HepG2 (cell line): ENCODE data around the gene EBF4. TPM values are rescaled to one million over a fixed set of nuclear protein-coding genes. Genes with fewer than 3 reads are reported as not detected.

ENCODE experiments used
- BORCS8-MEF2B ChIP-seq: sonication (generic); formaldehyde crosslinking; IDR thresholded peaks from 2 replicates; pipeline ENCODE4 v1.8.0; 2022; ENCODE audit warnings: mild to moderate bottlenecking, missing genetic modification reagents
- CEBPG ChIP-seq: IDR thresholded peaks from 2 replicates; pipeline ENCODE4 v1.6.1; 2016
- GFI1 ChIP-seq: sonication (generic); formaldehyde crosslinking; IDR thresholded peaks from 2 replicates; pipeline ENCODE4 v1.5.0; 2020; ENCODE audit warnings: missing genetic modification reagents, mild to moderate bottlenecking, borderline replicate concordance
- GTF2F1 ChIP-seq: fragments of 150-350 bp; IDR thresholded peaks from 2 replicates; pipeline ENCODE4 v1.6.1; 2014; ENCODE audit warnings: low read length
- JUNB ChIP-seq: sonication (generic); formaldehyde crosslinking; IDR thresholded peaks from 2 replicates; pipeline ENCODE4 v1.8.0; 2022; ENCODE audit warnings: missing genetic modification reagents, mild to moderate bottlenecking, borderline replicate concordance
- KLF13 ChIP-seq: sonication (generic); formaldehyde crosslinking; IDR thresholded peaks from 2 replicates; pipeline ENCODE4 v1.4.0; 2020; ENCODE audit warnings: mild to moderate bottlenecking, missing genetic modification reagents
- MLXIP ChIP-seq: sonication (generic); formaldehyde crosslinking; IDR thresholded peaks from 2 replicates; pipeline ENCODE4 v1.9.0; 2021; ENCODE audit warnings: missing genetic modification reagents, borderline replicate concordance
- PTBP1 ChIP-seq: fragments of 200-400 bp; formaldehyde crosslinking; IDR thresholded peaks from 2 replicates; pipeline ENCODE4 v1.6.1; 2018; ENCODE audit warnings: low read length, low read depth; ENCODE audit not compliant: poor library complexity, severe bottlenecking
- RBAK ChIP-seq: sonication (generic); formaldehyde crosslinking; IDR thresholded peaks from 2 replicates; pipeline ENCODE4 v1.5.1; 2020; ENCODE audit warnings: mild to moderate bottlenecking, missing genetic modification reagents
- RFX3 ChIP-seq: IDR thresholded peaks from 2 replicates; pipeline ENCODE4 v1.6.1; 2016; ENCODE audit warnings: missing biosample characterization, missing genetic modification reagents
- SSRP1 ChIP-seq: IDR thresholded peaks from 2 replicates; pipeline ENCODE4 v1.6.1; 2016; ENCODE audit warnings: control low read depth
- TGIF2 ChIP-seq: IDR thresholded peaks from 2 replicates; pipeline ENCODE4 v1.6.1; 2016; ENCODE audit warnings: control low read depth, missing compliant biosample characterization
- XRCC5 ChIP-seq: fragments of 200-400 bp; formaldehyde crosslinking; optimal IDR thresholded peaks from 2 replicates; pipeline ENCODE3; 2017; ENCODE audit warnings: mild to moderate bottlenecking, low read length
- ZNF251 ChIP-seq: sonication (generic); formaldehyde crosslinking; IDR thresholded peaks from 2 replicates; pipeline ENCODE4 v1.9.0; 2021; ENCODE audit warnings: mild to moderate bottlenecking, missing genetic modification reagents
- ZNF496 ChIP-seq: sonication (generic); formaldehyde crosslinking; IDR thresholded peaks from 2 replicates; pipeline ENCODE4 v1.8.1; 2023; ENCODE audit warnings: mild to moderate bottlenecking, moderate library complexity, missing genetic modification reagents; ENCODE audit not compliant: insufficient replicate concordance
- ZNF512 ChIP-seq: sonication (generic); formaldehyde crosslinking; IDR thresholded peaks from 2 replicates; pipeline ENCODE4 v1.4.0; 2020; ENCODE audit warnings: mild to moderate bottlenecking, missing genetic modification reagents
- ZNF616 ChIP-seq: sonication (generic); formaldehyde crosslinking; IDR thresholded peaks from 2 replicates; pipeline ENCODE4 v1.5.0; 2020; ENCODE audit warnings: low read depth, mild to moderate bottlenecking, missing genetic modification reagents
- ZNF713 ChIP-seq: sonication (generic); formaldehyde crosslinking; IDR thresholded peaks from 2 replicates; pipeline ENCODE4 v1.4.0; 2020; ENCODE audit warnings: mild to moderate bottlenecking, missing genetic modification reagents
- ZNF766 ChIP-seq: sonication (generic); formaldehyde crosslinking; IDR thresholded peaks from 2 replicates; pipeline ENCODE4 v1.5.0; 2020; ENCODE audit warnings: missing genetic modification reagents, borderline replicate concordance
- polyA plus RNA-seq, 8 experiments: library from polyadenylated mRNA; depleted of rRNA in 3 of 8; stranded (reverse) in 7 of 8; unstranded in 1 of 8; fragments of >200 nt; fragmentation: Illumina TruSeq in 4 of 8; extraction: Trizol in 4 of 8; gene quantifications; 2 replicates each; pipeline versions ENCODE4 v1.2.1 to v1.2.3, GENCODE V29; 2011 to 2016; ENCODE audit warnings: low read depth in 4 of 8, missing spikeins in 1 of 8, mixed read lengths in 1 of 8; ENCODE audit not compliant: insufficient read depth in 1 of 8
- total RNA-seq, 5 experiments: library from RNA; depleted of rRNA; stranded (reverse); fragments of >200 nt; fragmentation: Illumina TruSeq; extraction: Trizol; gene quantifications; 2 replicates each; pipeline ENCODE4 v1.2.3, GENCODE V29; 2016; ENCODE audit warnings: low read depth in 1 of 5
- TF ChIP-seq, protein P1 (sequence below): sonication (generic); formaldehyde crosslinking; IDR thresholded peaks from 2 replicates; pipeline ENCODE4 v1.8.1; 2023; ENCODE audit warnings: mild to moderate bottlenecking, moderate library complexity, missing genetic modification reagents

EBF4 gene
- total and polyA plus RNA-seq, 2 of the 13 experiments (the other 11 are each of a cell fraction or from before 2014, with no cell fraction given): 0.84 to 2.2 TPM

GRCh38 chr20:2756056-2756611 is 63.6 kb downstream of the EBF4 start (continued):
- TF ChIP-seq MLXIP (CRISPR knock-in tag) (no peak), BORCS8-MEF2B (no peak), ZNF713 (CRISPR knock-in tag) (0 out of 2 replicates have a peak, but pooled peaks have one; percentile 63), PTBP1 (no peak), ZNF512 (CRISPR knock-in tag) (no peak), RBAK (CRISPR knock-in tag) (no peak), TGIF2 (CRISPR knock-in tag) (peak; percentile 78; the same call in 1 of the 2 replicates), JUNB (no peak), KLF13 (no peak), SSRP1 (CRISPR knock-in tag) (no peak; the same call in 1 of the 2 replicates), GFI1 (CRISPR knock-in tag) (no peak), ZNF766 (no peak), RFX3 (no peak), ZNF616 (CRISPR knock-in tag) (no peak), CEBPG (no peak), GTF2F1 (no peak), ZNF251 (CRISPR knock-in tag) (no peak), XRCC5 (peak; percentile 91), ZNF496 (CRISPR knock-in tag) (no peak)
- TF ChIP-seq, protein P1, sequence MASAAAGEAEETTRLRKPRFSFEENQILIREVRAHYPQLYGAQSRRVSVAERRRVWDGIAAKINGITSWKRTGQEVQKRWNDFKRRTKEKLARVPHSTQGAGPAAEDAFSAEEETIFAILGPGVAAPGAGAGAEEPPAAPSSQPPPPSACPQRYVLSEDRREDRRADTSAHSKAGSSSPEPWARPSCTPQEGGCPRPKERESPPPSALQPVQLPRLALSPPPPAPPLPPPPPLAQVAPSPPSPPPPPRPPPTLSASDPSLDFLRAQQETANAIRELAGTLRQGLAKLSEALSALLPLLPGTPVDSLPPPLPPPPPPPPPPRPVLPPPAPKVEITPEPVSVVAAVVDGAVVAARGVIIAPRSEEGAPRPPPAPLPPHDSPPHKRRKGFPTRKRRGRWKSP (CRISPR knock-in tag): no peak
- TF ChIP-seq, all 625 proteins: peak for 37
